ENCODE results near the gene DDAH2.

DDAH2 gene

GRCh38 chr6:31680226-31681134 is 48.6 kb downstream of the DDAH2 start, which contains the start of gene LY6G5C (continued):
- 0 out of 2 replicates have a peak, but pooled peaks have one; percentile 15 for TF ChIP-seq ZNF341 (tag by site-specific recombination; IDR thresholded peaks at IDR 0.05; ENCODE audit: low read depth)
- peak; percentile 60 for TF ChIP-seq PRDM10 (tag by site-specific recombination; IDR thresholded peaks at IDR 0.05)
- 0 out of 2 replicates have a peak, but pooled peaks have one; percentile 25 for TF ChIP-seq ZNF324 (tag by site-specific recombination; IDR thresholded peaks at IDR 0.05)
- no peak for TF ChIP-seq SCRT1 (tag by site-specific recombination; IDR thresholded peaks at IDR 0.05; ENCODE audit: borderline replicate concordance)
- peak; percentile 98 for TF ChIP-seq ZNF654 (tag by site-specific recombination; IDR thresholded peaks at IDR 0.05; ENCODE audit: low read depth)
- TF ChIP-seq ZNF623 (tag by site-specific recombination; IDR thresholded peaks at IDR 0.05), result no peak
- no peak for TF ChIP-seq ZNF169 (tag by site-specific recombination; IDR thresholded peaks at IDR 0.05)
- no peak for TF ChIP-seq ZNF621 (tag by site-specific recombination; IDR thresholded peaks at IDR 0.05)

DNA sequence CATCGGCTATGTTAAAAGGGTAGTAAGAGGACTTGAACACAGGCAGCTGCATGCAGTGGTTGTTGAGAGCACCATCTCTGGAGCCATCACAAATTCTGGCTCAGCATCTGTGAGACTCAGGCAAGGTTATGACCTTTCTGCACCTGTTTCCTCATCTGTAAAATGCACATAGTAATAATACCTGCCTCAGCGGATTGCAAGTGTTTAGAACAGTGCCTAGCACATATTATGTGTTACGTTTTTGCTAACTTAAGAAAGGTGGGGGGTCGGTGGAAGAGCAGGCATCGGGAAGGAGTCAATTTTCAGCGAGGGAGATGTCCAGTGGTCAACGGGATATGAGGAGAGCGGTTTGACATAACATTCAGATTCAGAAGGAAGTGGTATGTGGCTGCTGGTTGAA is 51.1 kb downstream of the DDAH2 start:
- POLR2A ChIA-PET, result interaction anchor here (1.0 to 1.5 kb wide), 4 partner anchors 17 to 150 kb away, joined by 3 to 6 read pairs (median 6); partner anchors contain the start of genes ABHD16A, C6orf47, CLIC1 and HSPA1B
- CTCF ChIA-PET, result interaction anchor here (0.5 to 1.3 kb wide), 6 partner anchors 11 to 275 kb away, joined by 3 to 6 read pairs (median 3); partner anchors contain the start of genes ATP6V1G2 and MSH5
- Histone ChIP-seq H3K9me3 (ENCODE audit: control insufficient read depth, insufficient read depth, low read depth, low read length) (no peaks in the 10 kb centered on the region), H3K27ac (ENCODE audit: extremely low read depth, low read depth, low read length) (no peak overlapping the region), H3K36me3 (ENCODE audit: control insufficient read depth in 2 of 2, insufficient read depth in 1 of 2, low read length in 2 of 2) (peaks cover under 1 to 9% of the 10 kb centered on the region in 2 experiments; a peak in 2 of 3 replicates), H3K4me3 (ENCODE audit: low read depth, low read length) (no peak overlapping the region), H3K4me1 (ENCODE audit: control insufficient read depth, insufficient read depth, low read length) (no peaks in the 10 kb centered on the region; the same call in 1 of the 2 replicates)
- TF ChIP-seq ZNF341 (tag by site-specific recombination; IDR thresholded peaks at IDR 0.05; ENCODE audit: low read depth), result peak; percentile 57
- no peak for TF ChIP-seq ZFP37 (tag by site-specific recombination; IDR thresholded peaks at IDR 0.05)

All from HEK293 (cell line).